HG03139 (cell line): ENCODE results near the gene RAB3GAP2.
"Not testable (repeated sequence)": the region's sequence is repeated elsewhere in the genome, so short reads cannot be mapped to it uniquely, and the experiment has no call there.

Experiments
- ATAC-seq: cut with Tn5 transposase; IDR thresholded peaks from one replicate; pipeline ENCODE4 v1.9.1; 2021; ENCODE audit not compliant: unreplicated experiment

RAB3GAP2 gene

DNA sequence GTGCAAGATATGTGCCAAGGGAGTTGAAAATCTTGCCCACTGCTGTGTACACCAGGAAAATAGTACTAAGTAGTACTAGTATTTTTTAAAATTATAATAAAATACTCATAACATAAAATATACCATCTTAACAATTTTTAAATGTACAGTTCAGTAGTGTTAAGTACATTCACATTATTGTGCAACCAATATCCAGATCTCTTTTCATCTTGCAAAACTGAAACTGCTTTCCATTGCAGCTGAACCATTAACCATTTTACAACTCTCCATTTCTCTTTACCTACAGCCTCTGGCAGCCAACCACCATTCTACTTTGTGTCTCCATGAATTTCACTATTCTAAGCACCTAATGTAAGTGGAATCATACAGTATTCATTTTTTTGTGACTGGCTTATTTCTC is 19.3 kb upstream of the RAB3GAP2 start:
- ATAC-seq = no peak

DNA sequence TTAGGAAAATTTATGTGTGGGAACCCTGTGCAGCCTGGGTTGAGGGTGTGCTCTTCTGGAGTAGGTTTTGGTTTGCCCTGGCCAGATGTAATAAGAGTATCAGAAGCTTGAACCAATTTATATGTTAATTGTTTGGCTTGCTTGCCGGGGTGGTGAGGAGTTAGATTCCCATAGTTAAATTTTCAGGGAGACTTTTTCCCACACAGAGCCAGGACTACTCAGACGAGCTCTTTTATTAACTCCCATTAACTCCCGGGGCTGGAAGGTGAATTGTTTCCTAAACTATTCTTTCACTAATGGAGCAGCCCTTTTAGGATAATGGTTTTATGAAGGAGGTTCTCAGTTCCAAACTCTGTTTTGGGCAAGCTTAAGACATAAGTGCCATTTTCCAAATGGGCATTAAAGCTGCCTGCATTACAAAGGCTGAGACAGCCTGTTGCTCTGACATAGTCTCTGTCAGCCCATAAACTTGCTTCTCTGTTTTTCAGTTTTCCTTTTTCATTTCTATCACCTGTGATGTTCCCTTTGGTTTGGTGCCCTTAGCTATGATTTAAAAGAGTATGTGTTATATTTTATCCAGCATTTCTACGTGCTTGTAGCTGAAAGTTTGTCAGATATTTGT is 18.0 kb upstream of the RAB3GAP2 start:
- no peak for ATAC-seq

GRCh38 chr1:220287129-220287528 is 14.9 kb upstream of the RAB3GAP2 start:
- ATAC-seq = no peak

DNA sequence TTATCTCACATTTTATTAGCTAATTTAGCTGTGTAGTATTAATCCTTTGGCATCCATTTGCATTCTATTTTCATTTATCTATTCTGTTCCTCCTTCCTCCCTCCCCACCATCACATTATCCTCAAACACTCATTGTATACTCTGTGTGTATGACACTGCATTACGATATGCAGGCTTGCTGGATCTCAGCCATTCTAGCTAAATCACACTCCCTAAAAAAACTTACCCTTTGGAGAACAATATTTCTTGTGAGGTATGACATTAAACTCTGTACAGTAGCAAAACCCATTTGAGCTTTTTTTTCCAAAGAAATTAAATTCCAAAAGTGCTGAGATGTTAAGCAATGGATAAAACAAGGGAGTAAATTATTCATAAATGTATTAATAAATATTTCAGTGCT is 11.4 kb upstream of the RAB3GAP2 start:
- ATAC-seq = no peak

- ATAC-seq = no peak
Observed at GRCh38 chr1:220281159-220281574, 8.9 kb upstream of the RAB3GAP2 start.

- no peak for ATAC-seq
Observed at GRCh38 chr1:220280249-220280648, 8.0 kb upstream of the RAB3GAP2 start.

GRCh38 chr1:220278991-220279390 is 6.7 kb upstream of the RAB3GAP2 start:
- ATAC-seq = no peak

- ATAC-seq = no peak
Observed at GRCh38 chr1:220275430-220275829, 3.2 kb upstream of the RAB3GAP2 start.

DNA sequence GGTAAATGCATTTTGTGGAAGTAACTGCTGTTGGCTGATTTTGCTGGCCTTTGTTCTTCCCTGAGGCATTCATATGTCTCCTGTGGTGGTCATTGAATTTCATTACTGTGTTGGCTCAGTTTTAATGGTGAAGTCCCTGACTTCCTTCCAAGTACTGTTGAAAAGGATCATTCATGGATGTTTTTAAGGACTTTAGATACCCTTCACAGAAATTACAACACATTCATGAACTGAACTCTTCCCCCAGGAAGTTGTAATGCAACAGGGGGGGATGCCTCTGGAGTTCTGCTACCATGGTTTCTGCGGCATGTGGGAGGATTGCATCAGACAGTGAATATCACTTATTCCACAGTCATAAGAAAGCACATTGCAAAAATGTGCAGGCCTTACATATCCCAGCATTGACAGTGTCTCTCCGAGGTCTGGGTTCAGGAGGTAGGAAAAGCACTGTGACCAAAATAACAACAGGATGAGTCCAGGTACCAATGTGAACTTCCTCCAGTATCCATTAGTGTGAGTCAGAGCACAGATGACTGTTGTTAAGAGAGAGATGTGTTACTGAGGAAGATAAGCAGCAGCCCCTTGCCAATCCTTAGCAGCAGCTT is 2.1 kb upstream of the RAB3GAP2 start:
- ATAC-seq = no peak

DNA sequence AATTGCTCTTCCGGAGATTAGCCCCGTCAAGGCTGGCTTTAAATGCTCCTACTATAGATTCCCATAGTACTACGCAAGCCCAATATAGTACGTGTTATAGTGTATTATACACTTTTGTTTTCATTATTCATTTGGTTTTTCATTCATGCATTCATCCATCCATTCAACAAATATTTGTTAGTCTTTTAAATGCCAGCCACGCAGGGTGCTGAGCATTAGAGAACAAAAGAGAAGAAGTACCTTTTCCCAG is 513 bp upstream of the RAB3GAP2 start:
- no peak for ATAC-seq

DNA sequence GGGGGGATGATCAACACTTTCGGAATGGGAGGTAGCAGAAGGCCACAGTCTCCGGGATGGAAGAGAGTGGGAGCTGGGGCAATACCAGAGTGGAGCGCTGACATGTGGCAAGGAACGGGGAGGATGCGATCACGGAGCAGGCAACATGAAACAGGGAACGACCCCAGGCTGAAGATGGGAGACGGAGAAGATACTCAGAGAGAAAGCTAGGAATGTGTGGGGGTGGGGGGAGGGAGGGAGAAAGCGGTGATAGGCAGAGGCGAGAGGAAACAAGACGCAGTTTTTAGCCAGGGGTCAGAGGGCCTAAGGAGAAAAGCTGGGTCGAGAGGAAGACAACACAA is 577 bp downstream of the RAB3GAP2 start:
- no peak for ATAC-seq

DNA sequence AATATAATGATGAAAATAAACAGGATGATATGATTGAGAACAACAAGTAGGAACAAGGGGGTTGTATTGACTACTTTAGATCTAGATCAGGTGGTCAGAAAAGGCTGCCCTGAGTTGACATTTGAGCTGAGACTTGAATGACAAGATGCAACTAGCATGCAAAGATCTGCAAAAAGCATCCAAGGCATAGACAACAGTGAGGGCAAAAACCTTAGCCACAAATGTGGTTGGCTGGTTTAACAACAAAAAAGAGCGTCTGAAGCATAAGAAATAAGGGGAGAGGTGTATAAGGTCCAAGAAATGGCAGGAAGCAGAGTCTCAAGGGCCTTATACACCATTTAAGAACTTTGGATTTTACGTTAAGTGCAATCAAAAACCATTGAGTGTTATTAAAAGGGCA is 3.2 kb downstream of the RAB3GAP2 start:
- no peak for ATAC-seq

- no peak for ATAC-seq
Observed at GRCh38 chr1:220267630-220268029, 4.6 kb downstream of the RAB3GAP2 start.

DNA sequence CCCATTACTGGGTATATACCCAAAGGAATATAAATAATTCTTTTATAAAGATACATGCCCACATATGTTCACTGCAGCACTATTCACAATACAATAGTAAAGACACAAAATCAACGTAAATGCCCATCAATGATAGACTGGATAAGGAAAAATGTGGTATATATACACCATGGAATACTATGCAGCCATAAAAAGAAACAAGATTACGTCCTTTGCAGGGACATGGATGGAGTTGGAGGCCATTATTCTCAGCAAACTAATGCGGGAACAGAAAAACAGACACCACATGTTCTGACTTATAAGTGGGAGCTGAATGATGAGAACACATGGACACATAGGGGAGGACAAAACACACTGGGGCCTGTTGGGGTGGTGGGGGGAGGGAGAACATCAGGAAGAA is 12.0 kb downstream of the RAB3GAP2 start:
- ATAC-seq = not testable (repeated sequence)

DNA sequence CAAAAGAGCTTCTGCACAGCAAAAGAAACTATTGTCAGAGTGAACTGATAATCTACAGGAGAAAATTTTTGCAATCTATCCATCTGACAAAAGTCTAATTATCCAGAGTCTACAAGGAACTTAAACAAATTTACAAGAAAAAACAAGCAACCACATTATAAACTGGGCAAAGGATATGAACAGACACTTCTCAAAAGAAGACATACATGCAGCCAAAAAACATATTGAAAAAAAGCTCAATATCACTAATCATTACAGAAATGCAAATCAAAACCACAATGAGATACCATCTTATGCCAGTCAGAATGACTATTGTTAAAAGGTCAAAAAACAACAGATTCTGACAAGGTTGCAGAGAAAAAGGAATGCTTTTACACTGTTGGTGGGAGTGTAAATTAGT is 12.5 kb downstream of the RAB3GAP2 start:
- ATAC-seq = not testable (repeated sequence)

DNA sequence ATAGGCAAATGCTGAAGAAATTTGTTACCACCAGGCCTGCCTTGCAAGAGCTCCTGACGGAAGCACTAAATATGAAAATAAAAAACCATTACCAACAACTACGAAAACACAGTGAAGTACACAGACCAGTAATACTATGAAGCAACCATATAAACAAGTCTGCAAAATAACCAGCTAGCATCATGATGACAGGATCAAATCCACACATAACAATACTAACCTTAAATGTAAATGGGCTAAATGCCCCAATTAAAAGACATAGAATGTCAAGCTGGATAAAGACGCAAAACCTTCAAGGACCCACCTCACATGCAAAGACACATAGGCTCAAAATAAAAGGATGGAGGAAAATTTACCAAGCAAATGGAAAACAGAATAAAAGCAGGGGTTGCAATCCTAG is 16.1 kb downstream of the RAB3GAP2 start:
- not testable (repeated sequence) for ATAC-seq

DNA sequence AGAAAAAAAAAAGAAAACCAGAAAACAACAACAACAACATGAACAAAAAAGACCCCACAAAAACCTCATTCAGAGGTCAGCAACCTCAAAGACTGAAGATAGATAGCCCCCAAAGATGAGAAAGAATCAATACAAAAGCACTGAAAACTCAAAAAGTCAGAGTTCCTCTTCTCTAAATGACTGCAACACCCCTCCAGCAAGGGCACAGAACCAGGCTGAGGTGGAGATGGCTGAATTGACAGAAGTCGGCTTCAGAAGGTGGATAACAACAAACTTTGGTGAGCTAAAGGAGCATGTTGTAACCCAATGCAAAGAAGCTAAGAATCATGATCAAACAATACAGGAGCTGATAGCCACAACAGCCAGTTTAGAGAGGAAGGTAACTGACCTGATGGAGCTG is 17.0 kb downstream of the RAB3GAP2 start:
- no peak for ATAC-seq

GRCh38 chr1:220253290-220253689 is 19.0 kb downstream of the RAB3GAP2 start:
- ATAC-seq = not testable (repeated sequence)

- no peak for ATAC-seq
Observed at GRCh38 chr1:220251272-220251671, 21.0 kb downstream of the RAB3GAP2 start.

- no peak for ATAC-seq
Observed at GRCh38 chr1:220250681-220251080, 21.6 kb downstream of the RAB3GAP2 start.

GRCh38 chr1:220249522-220249921 is 22.7 kb downstream of the RAB3GAP2 start:
- no peak for ATAC-seq

GRCh38 chr1:220248715-220249265 is 23.5 kb downstream of the RAB3GAP2 start:
- not testable (repeated sequence) for ATAC-seq

DNA sequence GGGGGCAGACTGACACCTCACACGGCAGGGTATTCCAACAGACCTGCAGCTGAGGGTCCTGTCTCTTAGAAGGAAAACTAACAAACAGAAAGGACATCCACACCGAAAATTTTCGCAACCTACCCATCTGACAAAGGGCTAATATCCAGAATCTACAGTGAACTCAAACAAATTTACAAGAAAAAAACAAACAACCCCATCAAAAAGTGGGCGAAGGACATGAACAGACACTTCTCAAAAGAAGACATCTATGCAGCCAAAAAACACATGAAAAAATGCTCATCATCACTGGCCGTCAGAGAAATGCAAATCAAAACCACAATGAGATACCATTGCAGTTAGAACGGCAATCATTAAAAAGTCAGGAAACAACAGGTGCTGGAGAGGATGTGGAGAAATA is 26.4 kb downstream of the RAB3GAP2 start:
- not testable (repeated sequence) for ATAC-seq
